NCI-H187 treated with DMSO at 0.1 percent for 48 hours (cell line): ENCODE data around the gene ADSS1.

Experiments
- DNase-seq: peaks from one replicate; lab custom pipeline; 2025; lab: John Stamatoyannopoulos, UW

The ADSS1 gene

GRCh38 chr14:104769324-104770071 is 45.5 kb downstream of the ADSS1 start:
- DNase-seq, result no peak

GRCh38 chr14:104770072-104770579 is 46.1 kb downstream of the ADSS1 start:
- no peak for DNase-seq

GRCh38 chr14:104770851-104771272 is 46.8 kb downstream of the ADSS1 start:
- no peak for DNase-seq

GRCh38 chr14:104771374-104771773 is 47.3 kb downstream of the ADSS1 start:
- DNase-seq, result no peak

GRCh38 chr14:104771918-104772706 is 48.1 kb downstream of the ADSS1 start:
- DNase-seq, result no peak

GRCh38 chr14:104772707-104773504 is 48.9 kb downstream of the ADSS1 start:
- no peak for DNase-seq

GRCh38 chr14:104773505-104774452 is 49.8 kb downstream of the ADSS1 start:
- no peak for DNase-seq

- DNase-seq, result no peak
These were observed 50.5 kb downstream of the ADSS1 start for GRCh38 chr14:104774453-104775072.

- DNase-seq, result no peak
These were observed 51.1 kb downstream of the ADSS1 start for GRCh38 chr14:104775073-104775489.

GRCh38 chr14:104776481-104776880 is 52.5 kb downstream of the ADSS1 start:
- DNase-seq, result no peak

GRCh38 chr14:104776961-104777807 is 53.2 kb downstream of the ADSS1 start:
- no peak for DNase-seq

- no peak for DNase-seq
These were observed 53.8 kb downstream of the ADSS1 start for GRCh38 chr14:104777808-104778249.

GRCh38 chr14:104778694-104779331 is 54.8 kb downstream of the ADSS1 start:
- DNase-seq, result no peak

GRCh38 chr14:104779776-104780512 is 55.9 kb downstream of the ADSS1 start:
- DNase-seq, result no peak

GRCh38 chr14:104780513-104781030 is 56.5 kb downstream of the ADSS1 start:
- no peak for DNase-seq

GRCh38 chr14:104781271-104782077 is 57.4 kb downstream of the ADSS1 start:
- no peak for DNase-seq

- no peak for DNase-seq
These were observed 58.2 kb downstream of the ADSS1 start for GRCh38 chr14:104782086-104782807.
